SJSA1 (cell line): ENCODE results near the gene SUMO1. TPM values are rescaled to one million over a fixed set of nuclear protein-coding genes. Genes with fewer than 3 reads are reported as not detected.

Source experiments
- DNase-seq, 2 experiments: peaks; one replicate each; pipeline ENCODE4 v3.0.0-alpha.2; 2015 to 2020; ENCODE audit warnings: low spot score in 2 of 2, low read depth in 1 of 2
- H3K27ac ChIP-seq: fragments of 250-450 bp; sonication (Bioruptor Pico); 2 replicates; pipeline ENCODE4 v1.5.1; 2020; ENCODE audit warnings: mild to moderate bottlenecking, moderate library complexity
- H3K27me3 ChIP-seq: fragments of 250-450 bp; sonication (Bioruptor Pico); replicated peaks from 2 replicates; pipeline ENCODE4 v1.5.1; 2020; ENCODE audit warnings: mild to moderate bottlenecking, moderate library complexity
- H3K36me3 ChIP-seq: fragments of 250-450 bp; sonication (Bioruptor Pico); 2 replicates; pipeline ENCODE4 v1.5.1; 2020; ENCODE audit warnings: mild to moderate bottlenecking
- H3K4me1 ChIP-seq: fragments of 250-450 bp; sonication (Bioruptor Pico); replicated peaks from 2 replicates; pipeline ENCODE4 v1.6.1; 2021; ENCODE audit warnings: mild to moderate bottlenecking
- H3K4me3 ChIP-seq: fragments of 250-450 bp; sonication (Bioruptor Pico); 2 replicates; pipeline ENCODE4 v1.5.1; 2020; ENCODE audit warnings: mild to moderate bottlenecking
- H3K9me3 ChIP-seq: fragments of 250-450 bp; sonication (Bioruptor Pico); replicated peaks from 2 replicates; pipeline ENCODE4 v1.5.1; 2020; ENCODE audit warnings: mild to moderate bottlenecking
- total RNA-seq: library from RNA; depleted of rRNA; stranded (reverse); fragments of >200 nt; shearing (Covaris generic); gene quantifications from 2 replicates; pipeline ENCODE4 v1.2.3, GENCODE V29; 2014

The SUMO1 gene
- total RNA-seq, 1 experiment from 2014 or later = 188 TPM

GRCh38 chr2:202185156-202185555, 53.2 kb downstream of the SUMO1 start:
- Histone ChIP-seq H3K36me3 (no peaks in the 10 kb centered on the region), H3K27ac (no peak overlapping the region)

GRCh38 chr2:202184557-202184956, 53.8 kb downstream of the SUMO1 start:
- Histone ChIP-seq H3K4me1 (peaks cover 18% of the 10 kb centered on the region), H3K4me3 (no peak overlapping the region), H3K36me3 (no peaks in the 10 kb centered on the region), H3K9me3 (no peaks in the 10 kb centered on the region), H3K27ac (no peak overlapping the region), H3K27me3 (no peaks in the 10 kb centered on the region)
- no peak for DNase-seq

More at GRCh38 chr2:202185156-202185555, 53.2 kb downstream of the SUMO1 start:
- Histone ChIP-seq H3K4me3 (no peak overlapping the region), H3K4me1 (peaks cover 18% of the 10 kb centered on the region), H3K9me3 (no peaks in the 10 kb centered on the region), H3K27me3 (no peaks in the 10 kb centered on the region)
- DNase-seq = no peak

- H3K9me3 ChIP-seq = no peaks in the 10 kb centered on the region
- H3K36me3 ChIP-seq = no peaks in the 10 kb centered on the region
- peak; percentile 58 to 61 for DNase-seq
- H3K4me1 ChIP-seq = no peaks in the 10 kb centered on the region
- no peaks in the 10 kb centered on the region for H3K27me3 ChIP-seq
- no peak overlapping the region for H3K4me3 ChIP-seq
- H3K27ac ChIP-seq = no peak overlapping the region
Measured at GRCh38 chr2:202178346-202178958, 59.9 kb downstream of the SUMO1 start.

GRCh38 chr2:202172439-202173211, 65.8 kb downstream of the SUMO1 start:
- no peaks in the 10 kb centered on the region for H3K27me3 ChIP-seq
- no peak for DNase-seq
- no peak overlapping the region for H3K27ac ChIP-seq
- no peaks in the 10 kb centered on the region for H3K36me3 ChIP-seq
- no peaks in the 10 kb centered on the region for H3K9me3 ChIP-seq
- 0 out of 2 replicates have a peak, but pooled peaks cover 8% of the 10 kb centered on the region for H3K4me1 ChIP-seq
- no peak overlapping the region for H3K4me3 ChIP-seq

- Histone ChIP-seq H3K9me3 (no peaks in the 10 kb centered on the region), H3K36me3 (no peaks in the 10 kb centered on the region), H3K4me3 (no peak overlapping the region), H3K27ac (no peak overlapping the region), H3K4me1 (0 out of 2 replicates have a peak, but pooled peaks cover 8% of the 10 kb centered on the region), H3K27me3 (no peaks in the 10 kb centered on the region)
- no peak for DNase-seq
Measured at GRCh38 chr2:202171241-202171825, 67.1 kb downstream of the SUMO1 start.

- Histone ChIP-seq H3K27me3 (no peaks in the 10 kb centered on the region), H3K4me1 (0 out of 2 replicates have a peak, but pooled peaks cover 8% of the 10 kb centered on the region), H3K4me3 (no peak overlapping the region), H3K27ac (no peak overlapping the region), H3K9me3 (no peaks in the 10 kb centered on the region), H3K36me3 (no peaks in the 10 kb centered on the region)
- no peak for DNase-seq
Measured at GRCh38 chr2:202169832-202170424, 68.5 kb downstream of the SUMO1 start.

- H3K9me3 ChIP-seq = no peaks in the 10 kb centered on the region
- H3K4me1 ChIP-seq = 0 out of 2 replicates have a peak, but pooled peaks cover 8% of the 10 kb centered on the region
- DNase-seq = no peak
- no peaks in the 10 kb centered on the region for H3K27me3 ChIP-seq
- H3K27ac ChIP-seq = no peak overlapping the region
- H3K4me3 ChIP-seq = no peak overlapping the region
- H3K36me3 ChIP-seq = no peaks in the 10 kb centered on the region
Measured at GRCh38 chr2:202169131-202169530, 69.3 kb downstream of the SUMO1 start.

GRCh38 chr2:202165945-202166344, 72.5 kb downstream of the SUMO1 start:
- no peak for DNase-seq
- no peak overlapping the region for H3K4me3 ChIP-seq
- H3K9me3 ChIP-seq = no peaks in the 10 kb centered on the region
- H3K36me3 ChIP-seq = no peaks in the 10 kb centered on the region
- H3K27me3 ChIP-seq = no peaks in the 10 kb centered on the region
- no peaks in the 10 kb centered on the region for H3K4me1 ChIP-seq
- H3K27ac ChIP-seq = no peak overlapping the region

- Histone ChIP-seq H3K4me3 (no peak overlapping the region), H3K9me3 (no peaks in the 10 kb centered on the region), H3K27me3 (no peaks in the 10 kb centered on the region), H3K36me3 (no peaks in the 10 kb centered on the region), H3K4me1 (no peaks in the 10 kb centered on the region), H3K27ac (no peak overlapping the region)
- no peak for DNase-seq
Measured at GRCh38 chr2:202165208-202165607, 73.2 kb downstream of the SUMO1 start.

- no peaks in the 10 kb centered on the region for H3K9me3 ChIP-seq
- DNase-seq = no peak
- no peaks in the 10 kb centered on the region for H3K4me1 ChIP-seq
- H3K4me3 ChIP-seq = no peak overlapping the region
- H3K27ac ChIP-seq = no peak overlapping the region
- H3K36me3 ChIP-seq = no peaks in the 10 kb centered on the region
- H3K27me3 ChIP-seq = no peaks in the 10 kb centered on the region
Measured at GRCh38 chr2:202164411-202164810, 74.0 kb downstream of the SUMO1 start.

GRCh38 chr2:202161151-202161835, 77.1 kb downstream of the SUMO1 start:
- no peak for DNase-seq
- H3K27ac ChIP-seq = no peak overlapping the region

GRCh38 chr2:202158796-202159195, 79.6 kb downstream of the SUMO1 start:
- Histone ChIP-seq H3K9me3 (no peaks in the 10 kb centered on the region), H3K36me3 (no peaks in the 10 kb centered on the region), H3K4me1 (no peaks in the 10 kb centered on the region), H3K27ac (no peak overlapping the region), H3K4me3 (no peak overlapping the region), H3K27me3 (no peaks in the 10 kb centered on the region)
- no peak for DNase-seq

More at GRCh38 chr2:202161151-202161835, 77.1 kb downstream of the SUMO1 start:
- no peak overlapping the region for H3K4me3 ChIP-seq
- H3K4me1 ChIP-seq = no peaks in the 10 kb centered on the region
- H3K36me3 ChIP-seq = no peaks in the 10 kb centered on the region
- H3K27me3 ChIP-seq = no peaks in the 10 kb centered on the region
- H3K9me3 ChIP-seq = no peaks in the 10 kb centered on the region

GRCh38 chr2:202157211-202157990, 81.0 kb downstream of the SUMO1 start:
- H3K4me3 ChIP-seq = no peak overlapping the region

More at GRCh38 chr2:202157211-202157990, 81.0 kb downstream of the SUMO1 start:
- Histone ChIP-seq H3K9me3 (no peaks in the 10 kb centered on the region), H3K27ac (no peak overlapping the region), H3K36me3 (no peaks in the 10 kb centered on the region), H3K4me1 (no peaks in the 10 kb centered on the region), H3K27me3 (no peaks in the 10 kb centered on the region)
- no peak for DNase-seq
